Measurements from ENCODE around the gene CABLES1. TPM values are rescaled to one million over a fixed set of nuclear protein-coding genes. Genes with fewer than 3 reads are reported as not detected.

Gene CABLES1
- polyA plus RNA-seq, 1 of the 3 experiments (the other 2 are of a cell fraction), result 2.2 TPM

GRCh38 chr18:23228102-23229061 is 93.1 kb downstream of the CABLES1 start (continued):
- TF ChIP-seq REST (IDR thresholded peaks at IDR 0.05; ENCODE audit: low read depth, low read length) (no peak), NFIC (IDR thresholded peaks at IDR 0.05; ENCODE audit: borderline replicate concordance) (peak; percentile 86), RXRA (IDR thresholded peaks at IDR 0.05; ENCODE audit: borderline replicate concordance, low read depth) (peak; percentile 26; the same call in 1 of the 2 replicates), TAF1 (IDR thresholded peaks at IDR 0.05; ENCODE audit: borderline replicate concordance, low read depth, low read length) (no peak), POLR2AphosphoS5 (IDR thresholded peaks at IDR 0.05; ENCODE audit: low read depth, low read length) (peak; percentile 28; the same call in 1 of the 2 replicates), SIN3A (IDR thresholded peaks at IDR 0.05; ENCODE audit: borderline replicate concordance, low read depth, low read length) (no peak), SMC3 (IDR thresholded peaks at IDR 0.05; ENCODE audit: low read depth, low read length) (no peak), ELF1 (IDR thresholded peaks at IDR 0.05) (no peak), NRF1 (IDR thresholded peaks at IDR 0.05; ENCODE audit: low read depth, low read length) (no peak), TCF12 (IDR thresholded peaks at IDR 0.05) (peak; percentile 97), YY1 (IDR thresholded peaks at IDR 0.05; ENCODE audit: low read depth) (no peak), EZH2phosphoT487 (IDR thresholded peaks at IDR 0.05; ENCODE audit: borderline replicate concordance, low read depth) (no peak)

GRCh38 chr18:23229472-23229871 is 94.2 kb downstream of the CABLES1 start:
- no peaks in the 10 kb centered on the region for H4K20me1 ChIP-seq (ENCODE audit: insufficient read depth)
- POLR2A ChIA-PET, result no interaction called here
- H3K9me2 ChIP-seq, result no peaks in the 10 kb centered on the region
- no peaks in the 10 kb centered on the region for H3K9me3 ChIP-seq
- no peak for DNase-seq
- H3K36me3 ChIP-seq (replicated peaks in 1 of 2; ENCODE audit: control insufficient read depth in 1 of 2, insufficient read depth in 2 of 2, low read length in 1 of 2), result peaks cover 0 to 8% of the 10 kb centered on the region in 2 experiments
- H3K27me3 ChIP-seq (ENCODE audit: insufficient read depth), result no peaks in the 10 kb centered on the region
- peaks cover 35 to 50% of the 10 kb centered on the region in 2 experiments for H3K4me1 ChIP-seq (ENCODE audit: control insufficient read depth in 1 of 2, insufficient read depth in 2 of 2, low read depth in 1 of 2, low read length in 1 of 2)
- peak overlapping the region in 1 of 2 experiments; percentile 75; a peak in 2 of 4 replicates for H3K27ac ChIP-seq (ENCODE audit: low read depth in 2 of 2, low read length in 1 of 2)
- WGBS (ENCODE audit: low lambda C conversion rate), result 62% methylated on average over 3 of the region's 3 CpGs
- H3K4me2 ChIP-seq, result no peak overlapping the region
- no peak overlapping the region for H3K4me3 ChIP-seq (ENCODE audit: low read depth in 2 of 2, low read length in 1 of 2)
- H3F3A ChIP-seq (replicated peaks; ENCODE audit: insufficient read depth), result peaks cover 19% of the 10 kb centered on the region
- no peaks in the 10 kb centered on the region for H3K79me2 ChIP-seq (ENCODE audit: insufficient read depth)
- H3K9ac ChIP-seq, result no peak overlapping the region
- no peak for TF ChIP-seq FOXJ3 (CRISPR knock-in tag; IDR thresholded peaks at IDR 0.05)
- TF ChIP-seq TCF12 (IDR thresholded peaks at IDR 0.05), result peak; percentile 48
- H2AFZ ChIP-seq (ENCODE audit: low read depth), result no peak overlapping the region
- CTCF ChIA-PET, result interaction anchor here (1.5 kb wide), 1 partner anchor 27 kb away, joined by 3 read pairs; no protein-coding TSS in a partner anchor
